HepG2 (cell line): Measurements from ENCODE around the gene L3MBTL1. TPM values are rescaled to one million over a fixed set of nuclear protein-coding genes. Genes with fewer than 3 reads are reported as not detected.
A peak's percentile ranks its signal among the peaks of the same experiment; 100 is the strongest.

Experiments used
- BCL6 ChIP-seq: IDR thresholded peaks from 2 replicates; pipeline ENCODE4 v1.6.1; 2016; ENCODE audit warnings: missing genetic modification reagents, missing compliant biosample characterization
- BRD4 ChIP-seq: sonication (generic); formaldehyde crosslinking; IDR thresholded peaks from 2 replicates; pipeline ENCODE4 v1.4.0; 2020; ENCODE audit warnings: missing genetic modification reagents
- CBX2 ChIP-seq, 2 experiments: fragments of 200-600 bp in 1 of 2; sonication (generic); formaldehyde crosslinking in 1 of 2; IDR thresholded peaks; 2 replicates each; pipeline versions ENCODE4 v1.7.0 to v1.8.1; 2018 to 2022; ENCODE audit warnings: low read depth in 2 of 2, low read length in 1 of 2, mild to moderate bottlenecking in 1 of 2, missing genetic modification reagents in 1 of 2
- DNMT3B ChIP-seq: conservative IDR thresholded peaks from 2 replicates; pipeline ENCODE4 v1.6.1; 2016; ENCODE audit warnings: missing biosample characterization, control low read depth
- FOXJ3 ChIP-seq: sonication (generic); formaldehyde crosslinking; IDR thresholded peaks from 2 replicates; pipeline ENCODE4 v1.4.0; 2020; ENCODE audit warnings: missing genetic modification reagents, mild to moderate bottlenecking, borderline replicate concordance
- GATAD2A ChIP-seq: IDR thresholded peaks from 2 replicates; pipeline ENCODE4 v1.6.1; 2016
- HHEX ChIP-seq: IDR thresholded peaks from 2 replicates; pipeline ENCODE4 v1.6.1; 2016; ENCODE audit warnings: control low read depth
- HNF4G ChIP-seq, 2 experiments: sonication (generic) in 1 of 2; formaldehyde crosslinking in 1 of 2; IDR thresholded peaks; 2 replicates each; pipeline versions ENCODE4 v1.4.0 to v1.6.1; 2011 to 2020; ENCODE audit warnings: borderline replicate concordance in 2 of 2, low read depth in 2 of 2, mild to moderate bottlenecking in 2 of 2, low read length in 1 of 2, missing genetic modification reagents in 1 of 2, moderate library complexity in 1 of 2
- KDM2A ChIP-seq: sonication (generic); formaldehyde crosslinking; IDR thresholded peaks from 2 replicates; pipeline ENCODE4 v1.4.0; 2020; ENCODE audit warnings: low read depth, missing genetic modification reagents, borderline replicate concordance
- MED1 ChIP-seq: sonication (generic); formaldehyde crosslinking; IDR thresholded peaks from 2 replicates; pipeline ENCODE4 v1.4.0; 2020; ENCODE audit warnings: missing genetic modification reagents
- MEF2D ChIP-seq: sonication (generic); formaldehyde crosslinking; IDR thresholded peaks from 2 replicates; pipeline ENCODE4 v1.5.1; 2020; ENCODE audit warnings: mild to moderate bottlenecking, missing genetic modification reagents
- REL ChIP-seq: sonication (generic); formaldehyde crosslinking; conservative IDR thresholded peaks from 2 replicates; pipeline ENCODE4 v1.8.0; 2022; ENCODE audit warnings: mild to moderate bottlenecking, missing genetic modification reagents, moderate library complexity
- SOX13 ChIP-seq, 3 experiments: fragments of 450-650 bp in 1 of 3; sonication (generic) in 1 of 3; formaldehyde crosslinking in 1 of 3; IDR thresholded peaks in 2 of 3; conservative IDR thresholded peaks in 1 of 3; 2 replicates each; pipeline versions ENCODE4 v1.5.0 to v1.6.1; 2016 to 2020; ENCODE audit warnings: antibody characterized with exemption in 1 of 3, mild to moderate bottlenecking in 1 of 3, missing compliant biosample characterization in 1 of 3, missing genetic modification reagents in 1 of 3, moderate library complexity in 1 of 3
- ZNF296 ChIP-seq: sonication (generic); formaldehyde crosslinking; conservative IDR thresholded peaks from 2 replicates; pipeline ENCODE4 v1.5.0; 2020; ENCODE audit warnings: mild to moderate bottlenecking, missing genetic modification reagents
- ZNF3 ChIP-seq: IDR thresholded peaks from 2 replicates; pipeline ENCODE4 v1.7.0; 2017; ENCODE audit warnings: inconsistent platforms
- ZNF747 ChIP-seq: sonication (generic); formaldehyde crosslinking; IDR thresholded peaks from 2 replicates; pipeline ENCODE4 v1.8.1; 2023; ENCODE audit warnings: missing genetic modification reagents, mild to moderate bottlenecking, borderline replicate concordance
- polyA plus RNA-seq, 8 experiments: library from polyadenylated mRNA; depleted of rRNA in 3 of 8; stranded (reverse) in 7 of 8; unstranded in 1 of 8; fragments of >200 nt; fragmentation: Illumina TruSeq in 4 of 8; extraction: Trizol in 4 of 8; gene quantifications; 2 replicates each; pipeline versions ENCODE4 v1.2.1 to v1.2.3, GENCODE V29; 2011 to 2016; ENCODE audit warnings: low read depth in 4 of 8, missing spikeins in 1 of 8, mixed read lengths in 1 of 8; ENCODE audit not compliant: insufficient read depth in 1 of 8
- total RNA-seq, 5 experiments: library from RNA; depleted of rRNA; stranded (reverse); fragments of >200 nt; fragmentation: Illumina TruSeq; extraction: Trizol; gene quantifications; 2 replicates each; pipeline ENCODE4 v1.2.3, GENCODE V29; 2016; ENCODE audit warnings: low read depth in 1 of 5
- TF ChIP-seq, protein P1 (sequence below): sonication (generic); formaldehyde crosslinking; IDR thresholded peaks from 2 replicates; pipeline ENCODE4 v1.8.1; 2023; ENCODE audit warnings: mild to moderate bottlenecking, missing genetic modification reagents, borderline replicate concordance
- TF ChIP-seq, protein P2 (sequence below): sonication (generic); formaldehyde crosslinking; IDR thresholded peaks from 2 replicates; pipeline ENCODE4 v1.9.0; 2021; ENCODE audit warnings: missing genetic modification reagents, borderline replicate concordance
- TF ChIP-seq, protein P3 (sequence below): sonication (generic); formaldehyde crosslinking; IDR thresholded peaks from 2 replicates; pipeline ENCODE4 v1.5.0; 2020; ENCODE audit warnings: mild to moderate bottlenecking, missing genetic modification reagents, borderline replicate concordance

The L3MBTL1 gene
- total and polyA plus RNA-seq, 2 of the 13 experiments (the other 11 are each of a cell fraction or from before 2014, with no cell fraction given) = 9.0 to 17.8 TPM

- TF ChIP-seq CBX2 (IDR thresholded peaks at IDR 0.05; ENCODE audit: low read depth, low read length) = no peak
- no peak for TF ChIP-seq CBX2 (CRISPR knock-in tag; IDR thresholded peaks at IDR 0.05; ENCODE audit: low read depth)
- peak; percentile 89 for TF ChIP-seq GATAD2A
- TF ChIP-seq SOX13 (IDR thresholded peaks at IDR 0.05) = no peak; the same call in 1 of the 2 replicates
- peak in 1 of 2 experiments; percentile 43; a peak in 1 of 4 replicates for TF ChIP-seq SOX13 (CRISPR knock-in tag; conservative IDR thresholded peaks at IDR 0.05 in 1 of 2, IDR thresholded peaks at IDR 0.05 in 1 of 2)
- peak; percentile 46; the same call in 1 of the 2 replicates for TF ChIP-seq BRD4 (CRISPR knock-in tag)
- TF ChIP-seq, protein P1, sequence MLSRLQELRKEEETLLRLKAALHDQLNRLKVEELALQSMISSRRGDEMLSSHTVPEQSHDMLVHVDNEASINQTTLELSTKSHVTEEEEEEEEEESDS (CRISPR knock-in tag) = 0 out of 2 replicates have a peak, but pooled peaks have one; percentile 27
- no peak; the same call in 1 of the 2 replicates for TF ChIP-seq ZNF296 (CRISPR knock-in tag)
- TF ChIP-seq MEF2D (CRISPR knock-in tag) = peak; percentile 84
- no peak for TF ChIP-seq HHEX (CRISPR knock-in tag)
- TF ChIP-seq HNF4G (IDR thresholded peaks at IDR 0.05; ENCODE audit: borderline replicate concordance, low read depth, low read length) = no peak
- no peak; the same call in none of the 2 replicates for TF ChIP-seq HNF4G (CRISPR knock-in tag; IDR thresholded peaks at IDR 0.05; ENCODE audit: borderline replicate concordance, low read depth)
- TF ChIP-seq REL (CRISPR knock-in tag) = no peak
- peak; percentile 26; the same call in 1 of the 2 replicates for TF ChIP-seq DNMT3B (CRISPR knock-in tag)
- no peak for TF ChIP-seq ZNF3 (CRISPR knock-in tag)
- TF ChIP-seq, protein P2, sequence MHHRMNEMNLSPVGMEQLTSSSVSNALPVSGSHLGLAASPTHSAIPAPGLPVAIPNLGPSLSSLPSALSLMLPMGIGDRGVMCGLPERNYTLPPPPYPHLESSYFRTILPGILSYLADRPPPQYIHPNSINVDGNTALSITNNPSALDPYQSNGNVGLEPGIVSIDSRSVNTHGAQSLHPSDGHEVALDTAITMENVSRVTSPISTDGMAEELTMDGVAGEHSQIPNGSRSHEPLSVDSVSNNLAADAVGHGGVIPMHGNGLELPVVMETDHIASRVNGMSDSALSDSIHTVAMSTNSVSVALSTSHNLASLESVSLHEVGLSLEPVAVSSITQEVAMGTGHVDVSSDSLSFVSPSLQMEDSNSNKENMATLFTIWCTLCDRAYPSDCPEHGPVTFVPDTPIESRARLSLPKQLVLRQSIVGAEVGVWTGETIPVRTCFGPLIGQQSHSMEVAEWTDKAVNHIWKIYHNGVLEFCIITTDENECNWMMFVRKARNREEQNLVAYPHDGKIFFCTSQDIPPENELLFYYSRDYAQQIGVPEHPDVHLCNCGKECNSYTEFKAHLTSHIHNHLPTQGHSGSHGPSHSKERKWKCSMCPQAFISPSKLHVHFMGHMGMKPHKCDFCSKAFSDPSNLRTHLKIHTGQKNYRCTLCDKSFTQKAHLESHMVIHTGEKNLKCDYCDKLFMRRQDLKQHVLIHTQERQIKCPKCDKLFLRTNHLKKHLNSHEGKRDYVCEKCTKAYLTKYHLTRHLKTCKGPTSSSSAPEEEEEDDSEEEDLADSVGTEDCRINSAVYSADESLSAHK (CRISPR knock-in tag) = no peak
- peak; percentile 90 for TF ChIP-seq MED1 (CRISPR knock-in tag)
- 0 out of 2 replicates have a peak, but pooled peaks have one; percentile 6 for TF ChIP-seq ZNF747 (CRISPR knock-in tag)
- peak; percentile 84 for TF ChIP-seq BCL6 (CRISPR knock-in tag)
- peak; percentile 81; the same call in 1 of the 2 replicates for TF ChIP-seq FOXJ3
- TF ChIP-seq, protein P3, sequence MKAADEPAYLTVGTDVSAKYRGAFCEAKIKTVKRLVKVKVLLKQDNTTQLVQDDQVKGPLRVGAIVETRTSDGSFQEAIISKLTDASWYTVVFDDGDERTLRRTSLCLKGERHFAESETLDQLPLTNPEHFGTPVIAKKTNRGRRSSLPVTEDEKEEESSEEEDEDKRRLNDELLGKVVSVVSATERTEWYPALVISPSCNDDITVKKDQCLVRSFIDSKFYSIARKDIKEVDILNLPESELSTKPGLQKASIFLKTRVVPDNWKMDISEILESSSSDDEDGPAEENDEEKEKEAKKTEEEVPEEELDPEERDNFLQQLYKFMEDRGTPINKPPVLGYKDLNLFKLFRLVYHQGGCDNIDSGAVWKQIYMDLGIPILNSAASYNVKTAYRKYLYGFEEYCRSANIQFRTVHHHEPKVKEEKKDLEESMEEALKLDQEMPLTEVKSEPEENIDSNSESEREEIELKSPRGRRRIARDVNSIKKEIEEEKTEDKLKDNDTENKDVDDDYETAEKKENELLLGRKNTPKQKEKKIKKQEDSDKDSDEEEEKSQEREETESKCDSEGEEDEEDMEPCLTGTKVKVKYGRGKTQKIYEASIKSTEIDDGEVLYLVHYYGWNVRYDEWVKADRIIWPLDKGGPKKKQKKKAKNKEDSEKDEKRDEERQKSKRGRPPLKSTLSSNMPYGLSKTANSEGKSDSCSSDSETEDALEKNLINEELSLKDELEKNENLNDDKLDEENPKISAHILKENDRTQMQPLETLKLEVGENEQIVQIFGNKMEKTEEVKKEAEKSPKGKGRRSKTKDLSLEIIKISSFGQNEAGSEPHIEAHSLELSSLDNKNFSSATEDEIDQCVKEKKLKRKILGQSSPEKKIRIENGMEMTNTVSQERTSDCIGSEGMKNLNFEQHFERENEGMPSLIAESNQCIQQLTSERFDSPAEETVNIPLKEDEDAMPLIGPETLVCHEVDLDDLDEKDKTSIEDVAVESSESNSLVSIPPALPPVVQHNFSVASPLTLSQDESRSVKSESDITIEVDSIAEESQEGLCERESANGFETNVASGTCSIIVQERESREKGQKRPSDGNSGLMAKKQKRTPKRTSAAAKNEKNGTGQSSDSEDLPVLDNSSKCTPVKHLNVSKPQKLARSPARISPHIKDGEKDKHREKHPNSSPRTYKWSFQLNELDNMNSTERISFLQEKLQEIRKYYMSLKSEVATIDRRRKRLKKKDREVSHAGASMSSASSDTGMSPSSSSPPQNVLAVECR (CRISPR knock-in tag) = peak; percentile 90
- TF ChIP-seq KDM2A (CRISPR knock-in tag) = peak; percentile 73
Measured at GRCh38 chr20:43558412-43559146, 51.1 kb downstream of the L3MBTL1 start, which contains the start of gene SGK2 (continued).
